Spleen (tissue), 11 donors: ENCODE data around the gene EMX1. TPM values are rescaled to one million over a fixed set of nuclear protein-coding genes. Genes with fewer than 3 reads are reported as not detected.

Experiments
- DNase-seq: peaks from one replicate; pipeline ENCODE4 v3.0.0-alpha.2; 2020
- H3K27ac ChIP-seq, 8 donors: fragments of 200-600 bp; sonication (generic) in 7 of 8; 1 replicate in 4 of 8; 2 replicates in 4 of 8; pipeline versions ENCODE4 v1.5.0 to v1.8.0; 2016 to 2021; ENCODE audit warnings: inconsistent platforms in 4 of 8, mild to moderate bottlenecking in 4 of 8, moderate library complexity in 1 of 8
- H3K27me3 ChIP-seq, 7 donors: fragments of 200-600 bp; sonication (generic) in 6 of 7; replicated peaks in 1 of 7; 1 replicate in 4 of 7; 2 replicates in 3 of 7; pipeline versions ENCODE4 v1.5.0 to v1.8.0; 2016 to 2021; ENCODE audit warnings: inconsistent platforms in 3 of 7, mild to moderate bottlenecking in 1 of 7
- H3K36me3 ChIP-seq, 6 donors: fragments of 200-600 bp; sonication (generic) in 5 of 6; 1 replicate in 4 of 6; 2 replicates in 2 of 6; pipeline versions ENCODE4 v1.5.0 to v1.8.0; 2016 to 2021; ENCODE audit warnings: inconsistent platforms in 2 of 6
- H3K4me1 ChIP-seq, 6 donors: fragments of 200-600 bp; sonication (generic) in 5 of 6; 1 replicate in 3 of 6; 2 replicates in 3 of 6; pipeline versions ENCODE4 v1.5.0 to v1.8.0; 2016 to 2021; ENCODE audit warnings: inconsistent platforms in 3 of 6
- H3K4me3 ChIP-seq, 8 donors: fragments of 200-600 bp; sonication (generic) in 7 of 8; 1 replicate in 4 of 8; 2 replicates in 4 of 8; pipeline versions ENCODE4 v1.5.0 to v1.8.0; 2016 to 2021; ENCODE audit warnings: inconsistent platforms in 4 of 8, mild to moderate bottlenecking in 4 of 8, moderate library complexity in 2 of 8
- H3K9me3 ChIP-seq, 8 donors: fragments of 200-600 bp; sonication (generic) in 7 of 8; 1 replicate in 4 of 8; 2 replicates in 4 of 8; pipeline versions ENCODE4 v1.5.0 to v1.8.0; 2016 to 2021; ENCODE audit warnings: inconsistent platforms in 4 of 8
- CTCF ChIP-seq, 11 experiments: fragments of 200-600 bp in 7 of 11; fragments of 450-650 bp in 4 of 11; sonication (generic) in 4 of 11; IDR thresholded peaks in 8 of 11; conservative IDR thresholded peaks in 3 of 11; 1 replicate in 7 of 11; 2 replicates in 4 of 11; pipeline versions ENCODE4 v1.4.0 to v1.8.0; 2016 to 2021; ENCODE audit warnings: antibody characterized with exemption in 11 of 11, inconsistent platforms in 4 of 11, mild to moderate bottlenecking in 1 of 11
- POLR2A ChIP-seq, 3 donors: fragments of 450-650 bp; IDR thresholded peaks; one replicate each; pipeline ENCODE4 v1.5.1; 2017; ENCODE audit warnings: antibody characterized with exemption in 3 of 3, mild to moderate bottlenecking in 1 of 3
- POLR2AphosphoS5 ChIP-seq, 3 donors: sonication (generic); formaldehyde crosslinking; IDR thresholded peaks; one replicate each; pipeline ENCODE4 v1.5.1; 2017; ENCODE audit warnings: antibody characterized with exemption in 3 of 3
- WGBS, 5 donors: extraction: QIAGEN DNeasy Blood & Tissue Kit in 3 of 5; methylation state at CpG; one replicate each; pipeline versions ENCODE4 v1.1.5 to v1.1.7; 2013 to 2018; 5-methylcytosine and 5-hydroxymethylcytosine counted together
- intact Hi-C: fragments of 100-400 bp; cut with DNase I; formaldehyde crosslinking; loops from one replicate; pipeline ENCODE4 v1.15.0; 2023; ENCODE audit warnings: low total_unique reads
- polyA plus RNA-seq, 3 donors: library from polyadenylated mRNA; stranded (reverse); fragments of 200-250 nt; gene quantifications; one replicate each; pipeline ENCODE4 v1.2.1, GENCODE V29; 2013
- total RNA-seq, 7 donors: library from RNA; depleted of rRNA in 3 of 7; stranded (reverse); fragments of >200 nt in 3 of 7; fragmentation: NEBNext Ultra II Directional in 4 of 7; extraction: Animal tissue kit (Norgen Biotek cat#: 25700) in 4 of 7; gene quantifications; one replicate each; pipeline versions ENCODE4 v1.1.0 to v1.2.1, GENCODE V29; 2016 to 2021
- donor health status: healthy with polysubstance abuse.
- donor health status: DM: no; HTN: no; CAD: no; lungs with moderate emphysema.
- donor health status: DM: no; HTN: no; CAD: no.
- donor health status: Bipolar disorder and iron deficiency.
- donor health status: healthy.
- donor health status: DM: no; HTN: no; CAD: no.
- donor health status: DM: yes; HTN: yes; CAD: no.

The EMX1 gene
- total and polyA plus RNA-seq, 10 donors = not detected

- TF ChIP-seq CTCF (IDR thresholded peaks at IDR 0.05 in 8 of 11, conservative IDR thresholded peaks at IDR 0.05 in 3 of 11) (no peak), POLR2A (IDR thresholded peaks at IDR 0.05) (no peak), POLR2AphosphoS5 (IDR thresholded peaks at IDR 0.05) (no peak)
- no peaks in the 10 kb centered on the region for H3K36me3 ChIP-seq
- no peaks in the 10 kb centered on the region for H3K9me3 ChIP-seq
- no peak overlapping the region for H3K27ac ChIP-seq
- H3K27me3 ChIP-seq = peaks cover 29 to 100% (median 95%) of the 10 kb centered on the region in 7 donors
- intact Hi-C loops = no loop called here
- H3K4me1 ChIP-seq = peaks cover 25 to 43% (median 41%) of the 10 kb centered on the region in 6 donors
- WGBS, 5 donors = 20 to 31% (median 21%) methylated on average over 7 of the region's 7 CpGs
- no peak for DNase-seq
- no peak overlapping the region for H3K4me3 ChIP-seq
Measured at GRCh38 chr2:72913486-72914205, 3.7 kb upstream of the EMX1 start.

- WGBS, 5 donors = 3 to 15% (median 8%) methylated on average over 7 of the region's 7 CpGs
- Histone ChIP-seq H3K4me3 (no peak overlapping the region), H3K27ac (no peak overlapping the region), H3K27me3 (peaks cover 30 to 100% (median 98%) of the 10 kb centered on the region in 7 donors), H3K36me3 (no peaks in the 10 kb centered on the region), H3K9me3 (no peaks in the 10 kb centered on the region), H3K4me1 (peaks cover 25 to 47% (median 43%) of the 10 kb centered on the region in 6 donors)
- intact Hi-C loops = no loop called here
- DNase-seq = no peak
- TF ChIP-seq CTCF (IDR thresholded peaks at IDR 0.05 in 8 of 11, conservative IDR thresholded peaks at IDR 0.05 in 3 of 11) = no peak
- TF ChIP-seq POLR2AphosphoS5 (IDR thresholded peaks at IDR 0.05) = no peak
- no peak for TF ChIP-seq POLR2A (IDR thresholded peaks at IDR 0.05)
Measured at GRCh38 chr2:72914206-72914559, 3.1 kb upstream of the EMX1 start.

- 2 to 6% (median 5%) methylated on average over 17 of the region's 17 CpGs for WGBS, 5 donors
- peaks cover 30 to 100% (median 98%) of the 10 kb centered on the region in 7 donors for H3K27me3 ChIP-seq
- TF ChIP-seq POLR2AphosphoS5 (IDR thresholded peaks at IDR 0.05) (no peak), CTCF (IDR thresholded peaks at IDR 0.05 in 8 of 11, conservative IDR thresholded peaks at IDR 0.05 in 3 of 11) (no peak), POLR2A (IDR thresholded peaks at IDR 0.05) (no peak)
Measured at GRCh38 chr2:72914589-72915319, 2.6 kb upstream of the EMX1 start.

GRCh38 chr2:72915320-72915906 lies 1.9 kb upstream of the EMX1 start:
- Histone ChIP-seq H3K27ac (no peak overlapping the region), H3K4me1 (peaks cover 30 to 58% (median 54%) of the 10 kb centered on the region in 6 donors), H3K27me3 (peaks cover 30 to 100% (median 99%) of the 10 kb centered on the region in 7 donors), H3K4me3 (peak overlapping the region in 6 of 8 donors; percentile 39 to 68 (median 48)), H3K36me3 (no peaks in the 10 kb centered on the region), H3K9me3 (no peaks in the 10 kb centered on the region)
- TF ChIP-seq POLR2A (IDR thresholded peaks at IDR 0.05) = no peak
- intact Hi-C loops = no loop called here
- no peak for DNase-seq
- 5 to 7% (median 6%) methylated on average over 23 to 26 of the region's 26 CpGs for WGBS, 5 donors

More at GRCh38 chr2:72914589-72915319, 2.6 kb upstream of the EMX1 start:
- H3K27ac ChIP-seq = no peak overlapping the region
- peaks cover 26 to 51% (median 47%) of the 10 kb centered on the region in 6 donors for H3K4me1 ChIP-seq
- intact Hi-C loops = no loop called here
- no peak for DNase-seq
- no peaks in the 10 kb centered on the region for H3K9me3 ChIP-seq
- peak overlapping the region in 1 of 8 donors; percentile 68 for H3K4me3 ChIP-seq
- H3K36me3 ChIP-seq = no peaks in the 10 kb centered on the region
